ENCODE data around the gene KLF3.

- TF ChIP-seq CTCF (IDR thresholded peaks at IDR 0.05; ENCODE audit: insufficient read depth, low read depth, low read length) (no peak), EZH2 (IDR thresholded peaks at IDR 0.05; ENCODE audit: insufficient read depth, low read length) (no peak)
These were observed 7.1 kb downstream of the KLF3 start for GRCh38 chr4:38670939-38671591.

Data from astrocyte (in vitro differentiated cells and primary cell).